ENCODE results near the gene KNDC1. TPM values are rescaled to one million over a fixed set of nuclear protein-coding genes. Genes with fewer than 3 reads are reported as not detected.
A peak's percentile ranks its signal among the peaks of the same experiment; 100 is the strongest.

Gene KNDC1
- total and polyA plus RNA-seq, 2 of the 13 experiments (the other 11 are each of a cell fraction or from before 2014, with no cell fraction given), result 0.69 TPM; not detected in 1

DNA sequence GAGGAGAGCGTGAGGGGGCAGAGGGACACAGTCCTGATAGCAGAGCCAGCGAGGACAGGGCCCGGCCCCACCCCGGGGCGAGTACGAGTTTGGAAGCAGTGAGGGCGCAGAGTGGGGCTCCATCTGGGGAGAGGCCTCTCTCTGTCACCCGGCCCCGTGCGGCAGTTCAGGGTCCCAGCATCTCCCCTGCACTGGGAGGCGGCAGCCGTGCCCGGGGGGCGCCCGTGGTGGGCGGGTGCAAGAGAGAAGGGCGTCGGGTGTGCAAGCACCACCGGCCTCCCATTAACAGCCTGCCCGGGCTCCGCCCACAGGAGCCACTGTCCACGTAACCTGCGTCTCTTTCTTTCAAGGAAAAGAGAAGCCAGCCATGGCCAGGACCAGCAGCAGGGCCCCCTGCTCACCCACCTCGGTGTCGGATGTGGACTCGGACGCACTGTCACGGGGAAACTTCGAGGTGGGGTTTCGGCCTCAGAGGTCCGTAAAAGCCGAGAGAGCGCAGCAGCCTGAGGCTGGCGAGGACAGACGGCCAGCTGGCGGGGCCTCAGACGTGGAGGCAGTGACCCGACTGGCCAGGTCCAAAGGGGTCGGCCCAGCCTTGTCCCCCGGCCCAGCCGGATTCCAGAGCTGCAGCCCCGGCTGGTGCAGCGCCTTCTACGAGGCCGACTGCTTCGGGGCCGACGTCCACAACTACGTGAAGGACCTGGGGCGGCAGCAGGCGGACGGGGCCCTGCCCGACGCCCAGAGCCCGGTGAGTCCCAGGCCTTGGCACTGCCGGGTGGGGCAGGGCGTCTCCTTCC lies 41.3 kb downstream of the KNDC1 start:
- in situ Hi-C loops (cut with HindIII; ENCODE audit: extremely low pct_ligation_motif_present, low pct_unique_long_range_greater_than_20kb) (no loop called here), intact Hi-C loops (cut with micrococcal nuclease; ENCODE audit: unreplicated experiment) (no loop called here)
- Histone ChIP-seq H3K4me3 (replicated peaks in 1 of 3; ENCODE audit: insufficient read depth in 1 of 3, low read depth in 2 of 3, low read length in 3 of 3) (no peak overlapping the region), H3K79me2 (ENCODE audit: insufficient read depth, low read length) (no peaks in the 10 kb centered on the region), H3K4me2 (ENCODE audit: low read depth, low read length) (no peak overlapping the region), H3K27me3 (ENCODE audit: control insufficient read depth in 1 of 2, insufficient read depth in 2 of 2, low read length in 2 of 2) (peaks cover 38 to 83% of the 10 kb centered on the region in 2 experiments; a peak in 4 of 5 replicates), H3K9ac (ENCODE audit: insufficient read depth, low read depth, low read length) (no peak overlapping the region), H3K27ac (ENCODE audit: extremely low read length, insufficient read depth, low read length) (no peak overlapping the region), H2AFZ (ENCODE audit: low read length) (no peak overlapping the region), H3K9me3 (ENCODE audit: low read length) (no peaks in the 10 kb centered on the region), H3K36me3 (replicated peaks in 1 of 2; ENCODE audit: control insufficient read depth in 1 of 2, insufficient read depth in 2 of 2, low read length in 2 of 2) (no peaks in the 10 kb centered on the region), H4K20me1 (ENCODE audit: insufficient read depth, low read length) (no peaks in the 10 kb centered on the region), H3K4me1 (ENCODE audit: insufficient read depth, low read length) (no peaks in the 10 kb centered on the region)
- BruUV-seq (replicated peaks), result no TSS peak
- ChIA-PET CTCF (ENCODE audit: low intra/inter-chr PET ratio, low total read pairs) (no interaction called here), POLR2A (no interaction called here)
- FAIRE-seq (no peak), DNase-seq (ENCODE audit: low spot score) (no peak), ATAC-seq (no peak)
- TF ChIP-seq EZH2 (conservative IDR thresholded peaks at IDR 0.05; ENCODE audit: low read depth, low read length), result 0 out of 2 replicates have a peak, but pooled peaks have one; percentile 38
- no peak for TF ChIP-seq ADNP (CRISPR knock-in tag; IDR thresholded peaks at IDR 0.05)
- WGBS (ENCODE audit: low lambda C conversion rate), result 52% methylated on average over 7 of the region's 57 CpGs

DNA sequence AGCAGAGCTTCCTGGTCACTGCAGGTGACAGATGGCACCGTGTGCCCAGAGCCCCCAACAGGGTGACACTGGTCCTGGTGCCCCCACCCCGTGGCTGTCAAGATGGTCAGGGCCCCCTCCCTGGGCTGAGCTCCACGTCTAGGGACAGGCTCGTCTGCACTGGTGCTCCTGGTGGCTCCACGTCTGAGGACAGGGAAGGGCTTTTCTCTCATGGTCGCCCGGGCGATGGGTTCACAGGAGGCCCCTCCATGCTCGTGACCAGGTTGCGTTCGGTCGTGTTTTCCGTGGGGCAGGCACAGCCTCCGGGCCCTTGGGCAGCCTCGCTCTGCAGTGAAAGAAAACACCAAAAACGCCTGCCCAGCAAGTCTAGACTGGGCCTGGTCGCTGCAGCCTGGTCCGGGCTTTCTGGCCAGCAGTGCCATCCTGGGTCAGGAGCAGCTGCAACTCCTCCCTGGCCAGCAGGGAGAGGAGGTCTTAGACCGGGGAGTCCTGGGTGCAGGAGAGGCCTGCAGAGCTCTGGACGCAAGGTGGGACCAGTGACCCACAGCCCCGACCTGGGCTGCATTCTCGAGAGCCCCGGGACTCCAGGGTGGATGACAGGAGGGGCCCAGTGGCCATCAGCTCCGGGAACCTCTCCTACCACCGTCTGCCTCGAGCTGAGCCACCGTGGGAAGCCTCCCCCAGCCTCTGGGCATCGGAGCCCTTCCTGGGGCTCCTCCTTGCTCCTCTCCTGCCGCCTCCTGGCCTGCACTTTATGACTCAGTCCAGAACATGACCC lies 42.1 kb downstream of the KNDC1 start:
- 3% methylated on average over 5 of the region's 29 CpGs for WGBS (ENCODE audit: low lambda C conversion rate)
- no peak for TF ChIP-seq MTF2 (CRISPR knock-in tag; IDR thresholded peaks at IDR 0.05; ENCODE audit: borderline replicate concordance)
- TF ChIP-seq ZNF770 (CRISPR knock-in tag; IDR thresholded peaks at IDR 0.05), result no peak
- no peak for TF ChIP-seq BRD4 (CRISPR knock-in tag; IDR thresholded peaks at IDR 0.05)
- TF ChIP-seq, protein P1, sequence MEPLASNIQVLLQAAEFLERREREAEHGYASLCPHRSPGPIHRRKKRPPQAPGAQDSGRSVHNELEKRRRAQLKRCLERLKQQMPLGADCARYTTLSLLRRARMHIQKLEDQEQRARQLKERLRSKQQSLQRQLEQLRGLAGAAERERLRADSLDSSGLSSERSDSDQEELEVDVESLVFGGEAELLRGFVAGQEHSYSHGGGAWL (CRISPR knock-in tag; IDR thresholded peaks at IDR 0.05), result no peak
- TF ChIP-seq RNF2 (conservative IDR thresholded peaks at IDR 0.05; ENCODE audit: low read depth), result no peak
- no peak for TF ChIP-seq PHF5A (CRISPR knock-in tag; IDR thresholded peaks at IDR 0.05; ENCODE audit: low read depth, unreplicated experiment)
- TF ChIP-seq CREB1 (IDR thresholded peaks at IDR 0.05), result no peak
- no peak for TF ChIP-seq CREB1 (CRISPR knock-in tag; IDR thresholded peaks at IDR 0.05)
- no peak for TF ChIP-seq ELK4 (CRISPR knock-in tag; IDR thresholded peaks at IDR 0.05; ENCODE audit: borderline replicate concordance)
- TF ChIP-seq SSRP1 (CRISPR knock-in tag; IDR thresholded peaks at IDR 0.05), result no peak
- TF ChIP-seq ZNF746 (CRISPR knock-in tag; IDR thresholded peaks at IDR 0.05), result no peak
- no peak for TF ChIP-seq PCBP1 (IDR thresholded peaks at IDR 0.05; ENCODE audit: borderline replicate concordance, low read depth, low read length)

More for the DNA sequence above, 42.1 kb downstream of the KNDC1 start:
- Histone ChIP-seq H3K27me3 (ENCODE audit: control insufficient read depth in 1 of 2, insufficient read depth in 2 of 2, low read length in 2 of 2) (peaks cover 34 to 84% of the 10 kb centered on the region in 2 experiments; a peak in 4 of 5 replicates), H3K4me3 (replicated peaks in 1 of 3; ENCODE audit: insufficient read depth in 1 of 3, low read depth in 2 of 3, low read length in 3 of 3) (no peak overlapping the region), H4K20me1 (ENCODE audit: insufficient read depth, low read length) (no peaks in the 10 kb centered on the region), H3K36me3 (replicated peaks in 1 of 2; ENCODE audit: control insufficient read depth in 1 of 2, insufficient read depth in 2 of 2, low read length in 2 of 2) (no peaks in the 10 kb centered on the region), H3K4me1 (ENCODE audit: insufficient read depth, low read length) (no peaks in the 10 kb centered on the region), H3K9ac (ENCODE audit: insufficient read depth, low read depth, low read length) (no peak overlapping the region), H3K27ac (ENCODE audit: extremely low read length, insufficient read depth, low read length) (no peak overlapping the region), H3K79me2 (ENCODE audit: insufficient read depth, low read length) (no peaks in the 10 kb centered on the region), H3K9me3 (ENCODE audit: low read length) (no peaks in the 10 kb centered on the region), H3K4me2 (ENCODE audit: low read depth, low read length) (no peak overlapping the region), H2AFZ (ENCODE audit: low read length) (no peak overlapping the region)
- DNase-seq (ENCODE audit: low spot score) (no peak), FAIRE-seq (no peak), ATAC-seq (peak; percentile 17; the same call in 2 of the 3 replicates)
- BruUV-seq (replicated peaks), result no TSS peak
- POLR2A ChIA-PET, result no interaction called here
- in situ Hi-C loops (cut with HindIII; ENCODE audit: extremely low pct_ligation_motif_present, low pct_unique_long_range_greater_than_20kb), result no loop called here
- intact Hi-C loops (cut with micrococcal nuclease; ENCODE audit: unreplicated experiment), result no loop called here
- CTCF ChIA-PET (ENCODE audit: low intra/inter-chr PET ratio, low total read pairs), result no interaction called here

Data from HepG2 (cell line).